ENCODE measurements around the gene HS6ST2. TPM values are rescaled to one million over a fixed set of nuclear protein-coding genes. Genes with fewer than 3 reads are reported as not detected.

HS6ST2 gene
- total RNA-seq, 1 experiment from 2014 or later = not detected

DNA sequence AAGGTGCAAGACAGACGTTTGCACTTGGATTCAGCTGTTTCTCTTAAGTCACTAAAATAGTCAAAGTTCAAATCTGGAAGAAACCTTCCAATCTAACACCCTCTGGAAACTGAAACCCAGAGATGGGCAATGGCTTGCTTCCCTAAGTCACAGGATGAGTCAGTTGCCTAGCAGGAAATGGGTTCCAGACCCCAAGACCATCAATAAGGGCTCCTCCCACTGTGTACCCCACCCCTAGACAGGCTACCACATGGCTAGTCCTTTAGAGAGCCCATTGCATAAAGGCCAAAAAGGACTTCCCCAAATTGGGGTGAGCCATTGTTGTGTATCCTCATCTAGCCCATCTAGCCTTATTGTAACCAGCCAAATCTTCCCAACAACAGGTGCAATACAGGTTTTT is 216.2 kb downstream of the HS6ST2 start:
- no peak for DNase-seq (ENCODE audit: low spot score)

DNA sequence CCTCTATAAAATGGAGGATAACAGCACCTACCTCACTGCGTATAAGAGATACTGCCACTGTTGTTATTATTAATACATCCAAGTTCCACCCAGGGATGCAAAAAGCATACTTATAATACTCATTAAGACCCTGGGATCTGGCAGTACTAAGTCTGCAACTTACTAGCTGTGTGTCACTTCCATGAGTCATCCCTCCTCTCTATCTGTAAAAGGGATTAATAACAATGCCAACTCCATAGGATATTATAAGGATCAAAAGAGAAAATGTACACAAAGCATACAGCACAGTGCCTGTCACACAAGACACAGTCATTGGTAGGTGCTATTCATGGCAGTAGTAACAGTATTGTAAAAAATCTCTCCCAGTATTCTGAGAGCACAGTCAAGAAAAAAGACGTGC is 216.7 kb downstream of the HS6ST2 start:
- DNase-seq (ENCODE audit: low spot score) = no peak

DNA sequence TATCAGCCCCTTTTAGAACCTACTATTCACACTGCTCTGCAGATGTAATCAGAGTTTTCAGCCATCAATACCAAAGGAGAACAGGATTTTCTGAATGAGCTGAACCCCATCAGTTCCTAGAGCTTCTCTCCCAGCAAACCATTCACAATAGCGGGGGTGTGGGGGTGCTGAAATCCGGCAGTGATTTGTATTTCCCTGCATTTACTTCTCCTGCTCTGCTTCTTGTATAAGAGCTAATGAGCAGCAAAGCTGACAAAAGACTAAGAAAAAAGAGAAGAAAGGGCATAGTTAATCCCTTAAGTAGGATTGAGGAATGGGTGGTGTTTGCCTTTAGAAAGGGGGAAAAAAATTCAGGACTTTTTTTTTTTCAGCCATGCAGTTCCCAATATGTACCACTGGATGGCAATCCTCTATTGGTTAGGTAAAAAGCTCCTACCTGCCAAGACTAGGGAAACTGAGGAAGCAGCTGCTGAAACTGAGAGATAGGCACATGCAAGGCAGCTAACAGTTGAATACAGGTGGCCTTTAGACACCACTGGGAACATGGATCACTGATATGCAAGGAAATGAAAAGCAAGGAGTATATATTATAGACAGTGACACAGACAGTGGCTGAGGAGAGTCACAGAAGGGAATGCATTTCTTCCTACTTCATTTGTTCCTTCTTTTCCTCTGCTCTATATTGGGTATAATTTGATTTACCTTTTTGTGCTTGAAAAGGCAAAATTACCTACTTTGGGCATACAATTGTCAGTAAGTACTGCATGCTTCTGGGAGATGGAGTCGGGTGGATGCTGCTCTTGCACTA is 217.9 kb downstream of the HS6ST2 start:
- no peak for DNase-seq (ENCODE audit: low spot score)

DNA sequence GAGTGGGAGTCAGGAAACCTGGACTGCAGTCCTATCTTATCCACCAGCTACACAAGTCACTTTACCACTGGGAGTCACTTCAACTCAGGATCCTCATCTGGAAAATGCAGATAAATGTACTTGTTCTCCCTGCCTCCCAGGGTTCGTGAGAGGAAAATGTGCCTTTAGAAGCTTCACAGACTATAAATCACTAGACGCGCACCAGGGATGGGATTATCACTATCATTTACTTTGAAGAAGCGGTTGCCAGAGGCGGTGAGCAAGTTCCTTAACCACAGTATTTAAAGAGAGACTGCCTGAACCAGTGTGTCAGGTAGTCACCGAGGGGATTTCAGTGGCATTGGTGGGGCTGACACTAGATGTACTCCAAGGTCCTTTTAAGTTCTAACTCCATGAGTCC is 219.5 kb downstream of the HS6ST2 start:
- DNase-seq (ENCODE audit: low spot score) = no peak

DNA sequence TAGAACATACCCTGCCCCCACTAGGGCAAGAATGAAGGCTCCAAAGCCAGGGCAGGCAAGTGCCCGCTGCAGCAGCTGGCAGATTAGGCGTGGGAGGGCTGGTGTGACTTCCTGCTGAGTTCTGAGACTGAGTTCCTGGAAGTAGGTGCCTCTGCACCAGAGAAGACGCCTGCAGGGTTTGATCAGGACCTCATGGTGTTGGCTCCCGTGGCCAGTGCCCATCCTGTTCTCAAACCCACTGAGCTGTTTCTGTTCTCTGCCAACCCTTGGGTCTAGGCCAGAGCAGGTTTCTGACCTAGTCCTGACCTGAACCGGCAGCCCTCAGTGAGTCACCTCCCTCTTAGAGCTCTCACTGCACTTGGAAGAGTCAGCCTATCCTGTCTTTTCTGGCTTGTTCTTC is 220.7 kb downstream of the HS6ST2 start:
- DNase-seq (ENCODE audit: low spot score) = peak; percentile 3

DNA sequence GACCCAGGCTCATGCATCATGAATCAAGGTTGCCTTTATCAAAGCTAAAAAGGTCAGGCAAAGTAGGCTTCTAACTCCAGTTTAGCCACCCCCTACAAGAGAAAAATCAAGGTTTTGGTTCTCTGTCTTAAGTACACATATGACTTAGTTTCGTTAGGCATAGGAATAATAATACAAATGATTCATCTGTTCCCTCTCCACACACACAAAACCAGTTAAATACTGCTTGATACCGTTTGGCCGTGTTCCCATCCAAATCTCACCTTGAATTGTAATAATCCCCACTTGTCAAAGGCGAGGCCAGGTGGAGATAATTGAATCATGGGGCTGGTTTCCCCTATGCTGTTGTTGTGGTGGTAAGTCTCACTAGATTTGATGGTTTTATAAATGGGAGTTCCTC is 226.2 kb downstream of the HS6ST2 start:
- DNase-seq (ENCODE audit: low spot score) = no peak

DNA sequence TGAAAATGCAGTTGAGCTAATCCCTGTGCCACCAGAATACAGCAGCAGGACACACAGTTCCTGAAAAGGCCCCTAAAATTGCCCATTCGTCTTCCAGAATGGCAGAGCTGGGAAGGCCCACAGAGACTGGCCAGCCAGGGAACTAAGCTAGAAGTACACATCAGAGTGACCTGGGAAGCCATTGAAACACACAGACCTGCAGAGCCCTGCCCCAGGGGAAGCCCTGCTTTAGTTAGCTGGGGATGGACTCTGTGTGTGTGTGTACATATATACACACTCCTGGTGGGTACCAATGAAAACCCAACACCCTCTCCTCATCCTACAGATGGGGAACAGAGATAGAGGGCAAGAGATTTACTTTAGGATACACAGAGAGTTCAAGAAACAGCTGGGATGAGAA is 227.7 kb downstream of the HS6ST2 start:
- no peak for DNase-seq (ENCODE audit: low spot score)

DNA sequence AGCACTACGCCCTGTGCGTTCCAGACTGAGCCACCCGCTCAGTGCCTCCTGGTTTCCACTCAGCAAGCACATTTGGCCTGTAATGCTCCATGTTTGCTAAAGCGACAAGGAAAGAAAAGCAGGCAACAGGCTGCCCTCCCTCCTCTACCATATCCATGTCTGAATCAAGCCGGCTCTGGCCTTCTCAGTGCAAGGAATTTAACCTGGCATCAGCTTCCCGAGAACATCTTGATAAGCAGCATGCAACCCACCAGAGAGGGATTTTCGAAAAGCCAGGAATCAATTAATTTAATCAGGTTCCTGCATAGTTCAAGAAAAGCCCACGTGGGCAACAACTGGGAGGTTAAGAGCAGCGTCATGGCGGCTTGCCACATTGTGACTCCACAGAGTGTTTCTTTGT is 228.2 kb downstream of the HS6ST2 start:
- DNase-seq (ENCODE audit: low spot score) = no peak

DNA sequence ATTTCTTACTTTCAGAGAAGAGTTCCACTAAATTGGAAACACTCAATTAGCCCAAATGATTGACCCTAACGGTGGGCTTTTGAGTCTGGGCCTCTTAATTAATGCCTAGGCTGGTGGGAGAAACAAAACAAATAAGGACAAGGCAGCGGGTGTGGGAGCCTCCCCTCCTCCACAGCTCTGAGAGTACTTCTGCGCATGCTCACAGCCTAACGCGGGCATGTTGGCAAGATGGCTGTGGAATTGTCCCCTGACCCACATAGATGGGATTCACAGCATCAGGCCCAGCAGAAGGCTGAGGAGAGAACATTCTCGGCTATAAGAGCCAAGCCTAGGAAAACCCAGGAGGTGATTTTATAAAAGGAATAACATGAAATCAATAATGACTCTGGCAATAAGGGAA is 230.1 kb downstream of the HS6ST2 start:
- DNase-seq (ENCODE audit: low spot score) = no peak

DNA sequence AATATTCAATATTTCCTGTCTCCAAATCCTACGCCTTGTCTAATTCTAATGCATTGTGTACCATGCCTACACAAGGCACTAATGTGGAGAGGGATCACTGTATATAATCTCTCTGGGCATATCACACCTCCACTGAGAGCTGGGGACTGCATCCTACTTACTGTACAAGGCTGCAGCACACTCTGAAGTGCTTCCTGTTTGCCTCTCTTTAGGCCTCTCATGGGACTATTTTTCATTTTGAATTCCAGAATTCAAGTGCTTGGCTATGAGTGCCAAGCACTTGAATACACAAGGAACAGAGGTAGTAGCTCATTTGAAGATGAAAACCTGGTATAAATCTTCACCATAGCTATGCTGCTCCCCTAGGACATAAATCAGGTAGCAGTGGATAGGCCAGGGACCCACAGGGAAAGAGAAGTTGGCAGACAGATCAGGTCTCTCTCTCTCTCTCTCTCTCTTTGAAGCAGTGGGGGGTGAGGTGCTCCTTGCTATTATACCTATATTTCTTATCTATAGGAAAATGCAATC is 239.9 kb downstream of the HS6ST2 start:
- no peak for DNase-seq (ENCODE audit: low spot score)

DNA sequence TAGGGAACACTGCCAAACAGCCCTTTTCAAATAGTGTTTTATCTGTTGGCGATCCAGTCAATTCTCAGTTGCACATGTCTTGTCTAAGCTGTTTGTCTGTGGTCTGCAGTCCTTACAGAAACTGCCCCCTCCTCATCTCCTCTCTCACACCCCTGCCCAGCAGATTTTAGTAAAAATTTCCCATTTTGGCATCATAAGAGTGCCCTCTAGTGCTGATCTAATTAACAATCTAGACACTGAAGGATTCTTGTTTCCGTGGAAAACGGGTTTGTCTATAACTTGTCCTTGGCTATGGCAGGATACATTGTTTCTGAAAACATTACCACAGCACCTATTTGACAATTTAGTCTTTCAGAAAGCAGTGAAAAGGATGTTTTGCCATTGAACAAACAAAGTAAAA is 242.4 kb downstream of the HS6ST2 start:
- DNase-seq (ENCODE audit: low spot score) = no peak

DNA sequence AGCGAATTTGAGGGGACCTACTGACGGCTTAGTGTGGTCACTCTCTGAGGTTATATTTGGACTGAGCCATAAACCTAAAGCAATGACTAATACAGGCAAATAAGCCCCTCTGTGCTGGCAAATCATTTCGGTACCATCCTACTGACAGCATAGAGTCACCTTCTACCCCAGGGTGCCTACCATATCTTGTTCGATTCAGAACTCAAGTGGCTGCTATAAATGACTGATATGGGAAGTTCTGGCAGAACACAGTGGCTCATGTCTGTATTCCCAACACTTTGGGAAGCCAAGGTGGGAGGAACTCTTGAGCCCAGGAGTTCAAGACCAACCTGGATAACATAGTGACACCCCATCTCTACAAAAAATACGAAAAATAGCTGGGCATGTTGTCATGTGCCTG is 243.5 kb downstream of the HS6ST2 start:
- DNase-seq (ENCODE audit: low spot score) = no peak

DNA sequence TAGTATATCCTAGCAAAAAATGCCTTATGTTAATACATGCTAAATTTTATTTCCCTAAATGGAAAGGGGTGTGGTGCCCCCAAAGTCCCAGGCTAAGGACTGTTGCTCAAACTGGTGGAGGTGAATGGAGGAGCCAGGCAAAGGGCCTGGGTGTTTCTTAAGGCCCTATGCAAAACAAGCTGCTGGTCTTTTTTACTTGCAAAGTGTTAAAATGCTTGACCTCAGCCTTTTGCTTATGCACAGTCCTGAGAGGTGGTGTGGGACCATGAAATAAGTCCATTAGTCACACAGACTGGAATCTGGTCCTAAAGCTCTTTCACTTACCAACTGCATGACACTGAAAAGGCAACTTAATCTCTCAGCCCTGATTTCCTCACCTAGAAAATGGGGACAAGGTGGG is 246.1 kb downstream of the HS6ST2 start:
- DNase-seq (ENCODE audit: low spot score) = no peak

DNA sequence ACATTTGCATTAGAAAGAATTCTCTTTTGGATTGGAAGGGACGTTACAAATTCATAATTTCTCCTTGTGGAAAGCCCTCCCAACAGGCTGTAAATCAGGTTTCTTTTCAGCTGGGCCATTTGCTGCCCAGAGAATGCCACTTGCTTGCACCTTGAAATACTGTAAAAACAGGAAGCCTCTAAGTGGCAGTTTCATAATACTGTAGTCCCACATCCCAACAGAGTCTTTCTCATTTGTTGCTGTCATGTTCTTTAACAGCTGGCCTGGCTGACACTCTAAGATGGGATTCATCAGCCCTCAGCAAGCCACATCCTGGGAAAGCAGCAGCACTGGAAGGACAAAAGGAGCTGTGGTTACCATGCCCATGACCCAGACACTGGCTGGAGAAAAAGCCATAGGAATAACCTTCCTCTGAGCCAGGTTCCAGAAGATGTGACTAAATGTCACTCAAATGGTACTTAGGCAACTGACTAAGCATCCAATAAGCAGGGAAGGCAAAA is 247.7 kb downstream of the HS6ST2 start:
- no peak for DNase-seq (ENCODE audit: low spot score)

DNA sequence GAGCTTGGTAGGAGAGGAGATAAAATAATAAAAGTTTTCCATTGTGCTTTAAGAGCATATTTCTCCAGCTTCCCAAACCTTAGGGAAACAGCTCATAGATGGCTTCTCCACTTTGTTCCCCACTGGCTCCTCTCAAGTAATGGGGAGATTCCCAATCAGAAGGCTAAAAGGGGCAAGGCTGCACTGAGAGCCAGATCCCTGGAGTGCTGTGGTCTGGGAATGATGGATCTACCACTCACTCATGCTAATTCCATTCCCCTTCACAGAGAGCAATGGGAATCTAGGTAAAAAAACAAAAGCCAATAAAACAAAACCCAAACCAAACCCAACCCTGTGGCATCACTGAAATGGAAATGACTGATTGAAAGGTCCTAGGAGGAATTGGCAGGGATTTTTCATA is 249.9 kb downstream of the HS6ST2 start:
- DNase-seq (ENCODE audit: low spot score) = no peak

DNA sequence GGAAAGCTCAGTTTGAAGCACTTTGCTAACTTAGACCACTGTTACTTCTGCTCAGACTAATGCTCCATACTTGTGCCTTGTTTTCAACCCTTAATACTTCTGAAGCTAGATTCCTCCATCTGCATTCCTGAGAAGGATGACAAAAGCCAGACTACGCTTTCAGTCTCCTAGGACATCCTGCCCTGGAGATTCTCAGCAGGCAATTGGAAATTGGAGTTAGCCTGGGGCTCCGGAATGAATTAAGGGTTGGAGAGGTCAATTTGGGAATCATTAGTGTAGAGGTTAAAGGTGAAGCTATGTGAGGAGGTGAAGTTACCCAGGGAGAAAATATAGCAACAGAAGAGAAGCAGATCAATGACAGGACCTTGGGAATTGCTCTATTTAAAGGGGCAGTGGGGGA is 253.7 kb downstream of the HS6ST2 start:
- DNase-seq (ENCODE audit: low spot score) = no peak

DNA sequence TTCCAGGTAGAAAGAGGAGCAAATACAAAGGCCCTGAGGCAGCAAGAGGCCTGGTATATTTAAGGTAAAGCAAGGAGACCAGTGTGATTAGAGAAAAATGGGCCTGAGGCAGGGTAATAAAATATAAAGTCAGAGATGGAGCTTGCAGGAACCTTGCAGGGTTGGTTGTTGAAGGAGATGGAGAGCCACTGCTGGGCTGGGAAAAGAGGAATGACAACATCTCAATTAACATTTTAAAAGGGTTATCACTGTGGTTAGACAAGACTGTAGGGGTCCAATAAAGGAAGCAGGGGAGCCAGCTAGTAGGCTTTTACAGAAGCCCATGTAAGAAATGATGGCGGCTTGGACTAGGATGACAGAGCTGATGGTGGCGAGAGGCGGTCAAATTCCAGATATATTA is 264.0 kb downstream of the HS6ST2 start:
- no peak for DNase-seq (ENCODE audit: low spot score)

DNA sequence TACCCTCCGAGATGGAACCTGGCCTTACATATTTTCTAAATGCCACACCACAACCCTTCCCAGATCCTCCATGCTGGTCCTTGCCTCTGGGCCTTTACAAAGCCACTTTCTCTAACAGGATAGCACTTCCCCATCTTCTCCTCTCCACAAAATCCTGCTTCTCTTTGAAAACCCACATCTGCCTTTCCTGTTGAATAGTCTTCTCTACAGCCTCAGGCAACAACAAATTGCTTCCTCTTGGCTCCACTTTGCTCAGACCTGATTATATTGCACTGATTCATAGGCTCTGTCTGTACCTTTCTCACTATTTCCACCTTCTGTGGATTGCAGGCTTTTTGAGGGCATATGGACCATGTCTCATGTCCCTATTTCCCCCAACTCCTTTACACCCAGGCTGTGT is 265.9 kb downstream of the HS6ST2 start:
- DNase-seq (ENCODE audit: low spot score) = no peak

DNA sequence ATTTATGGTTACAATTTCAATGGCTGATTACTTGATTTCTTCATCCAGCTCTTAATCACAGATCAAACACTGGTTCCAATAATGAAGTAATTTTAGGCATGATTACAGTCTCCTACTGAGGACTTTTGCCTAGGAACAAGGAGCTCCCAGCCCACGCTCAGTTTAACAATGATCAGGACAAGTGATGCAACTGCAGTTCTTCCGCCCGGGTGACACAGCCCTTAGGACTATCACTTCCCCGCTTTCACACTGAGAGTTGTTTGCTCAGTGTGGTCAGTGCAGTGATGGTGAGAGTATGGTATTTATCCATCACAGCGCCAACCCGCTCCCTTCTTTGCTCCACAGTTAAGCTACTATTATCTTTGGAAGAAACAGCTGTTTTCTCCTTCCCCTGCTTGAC is 266.4 kb downstream of the HS6ST2 start:
- no peak for DNase-seq (ENCODE audit: low spot score)

DNA sequence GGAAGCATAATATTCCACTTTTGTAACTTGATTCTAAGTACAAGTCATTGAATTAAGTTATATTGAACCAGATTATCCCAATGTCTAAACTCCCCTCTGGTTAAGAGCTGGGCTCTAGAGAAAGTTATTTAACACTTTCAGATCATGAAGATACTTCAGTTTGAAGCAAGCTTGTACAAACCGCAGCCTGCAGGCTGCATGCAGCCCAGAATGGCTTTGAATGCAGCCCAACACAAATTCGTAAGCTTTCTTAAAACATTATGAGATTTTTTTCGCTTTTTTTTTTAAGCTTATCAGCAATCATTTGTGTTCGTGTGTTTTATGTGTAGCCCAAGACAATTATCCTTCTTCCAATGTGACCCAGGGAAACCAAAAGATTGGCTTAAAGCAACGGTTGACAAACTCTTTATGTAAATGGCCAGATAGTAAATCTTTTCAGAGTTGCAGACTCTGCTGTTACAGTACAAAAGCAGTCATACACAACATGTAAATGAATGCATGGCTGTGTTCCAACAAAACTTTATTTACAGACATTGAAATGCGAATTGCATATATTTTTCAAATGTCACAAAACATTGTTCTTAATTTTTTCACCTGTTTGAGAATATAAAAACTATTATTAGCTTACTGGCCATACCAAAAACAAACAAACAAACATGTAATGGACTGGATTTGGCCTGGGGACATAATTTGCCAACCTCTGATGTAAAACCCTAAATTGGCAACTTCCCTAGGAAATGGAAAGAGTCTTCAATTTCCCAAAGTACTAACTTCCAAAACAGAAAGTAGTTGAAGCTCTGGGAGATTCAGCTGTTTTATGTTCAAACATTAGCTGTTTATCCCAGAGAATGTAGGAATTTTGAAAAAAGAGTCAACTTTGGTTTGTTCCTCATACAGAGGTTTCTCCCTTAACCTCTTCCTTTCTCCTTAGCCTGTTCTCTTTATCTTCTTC is 268.5 kb downstream of the HS6ST2 start:
- no peak for DNase-seq (ENCODE audit: low spot score)

DNA sequence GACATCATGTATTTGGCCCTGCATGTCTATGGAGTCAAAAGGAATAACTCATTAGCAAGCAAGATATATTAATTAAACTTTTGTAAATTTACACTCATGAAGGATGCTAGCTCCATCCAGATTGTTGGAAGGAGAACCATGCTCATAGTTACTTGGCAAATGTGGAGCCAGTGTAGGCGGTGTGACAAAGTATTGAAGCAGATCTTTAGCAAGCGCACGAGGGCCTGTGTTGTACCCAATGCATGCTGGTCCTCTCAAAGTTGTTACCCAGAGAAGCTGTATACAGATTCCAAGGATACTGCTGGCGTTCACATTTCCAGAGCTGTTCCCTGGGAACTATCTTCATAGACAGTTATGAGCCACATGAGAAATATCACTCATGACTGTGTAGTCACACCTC is 273.2 kb downstream of the HS6ST2 start:
- no peak for DNase-seq (ENCODE audit: low spot score)

DNA sequence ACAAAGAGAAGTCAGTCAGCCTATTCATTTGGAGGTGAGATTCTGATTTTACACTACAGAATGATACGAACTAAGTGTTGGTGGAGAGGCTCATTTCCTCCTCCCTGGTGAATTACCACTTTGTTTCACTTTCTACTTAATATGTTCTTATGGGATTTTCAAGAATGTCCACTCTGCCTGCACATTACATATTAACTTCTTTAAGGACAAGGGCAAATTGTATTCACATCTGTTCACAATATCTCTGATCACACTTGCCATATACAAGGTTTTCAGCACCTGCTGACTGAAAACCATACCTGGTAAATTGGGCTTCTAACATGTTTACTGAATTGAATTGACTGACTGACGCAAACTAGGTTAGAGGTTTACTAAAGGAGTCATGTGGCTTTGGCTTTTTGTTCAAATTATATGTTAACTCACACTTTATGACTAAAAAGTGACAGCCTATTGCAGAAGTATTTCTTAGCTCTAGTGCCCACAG is 281.2 kb downstream of the HS6ST2 start:
- no peak for DNase-seq (ENCODE audit: low spot score)

Data from A172 (cell line).